IMR-90 (cell line): ENCODE measurements around the gene RAB4B. TPM values are rescaled to one million over a fixed set of nuclear protein-coding genes. Genes with fewer than 3 reads are reported as not detected.
"Not testable (repeated sequence)": the region's sequence is repeated elsewhere in the genome, so short reads cannot be mapped to it uniquely, and the experiment has no call there.

Source experiments
- ATAC-seq: fragments of 200-7000 bp; cut with Tn5 transposase; 2 replicates; pipeline ENCODE4 v1.9.1; 2020; ENCODE audit warnings: low read depth, mild to moderate bottlenecking, moderate library complexity
- BruUV-seq: library from RNA; stranded (reverse); fragments of 400-500 nt; replicated peaks from 2 replicates; lab custom pipeline; 2021; lab: Mats Ljungman, UMichigan
- CTCF ChIA-PET: fragments of 300-600 bp; formaldehyde crosslinking; extraction: SDS; loops from one replicate; lab custom pipeline; 2021; ENCODE audit warnings: antibody characterized with exemption; lab: Yijun Ruan, JAX
- POLR2A ChIA-PET: fragments of 300-600 bp; sonication (Branson Sonifier 250); formaldehyde crosslinking; loops from one replicate; lab custom pipeline; 2022; ENCODE audit warnings: antibody characterized with exemption; ENCODE audit not compliant: unreplicated experiment; lab: Charles Lee
- DNase-seq: peaks from one replicate; pipeline ENCODE4 v3.0.0; 2013
- H2AFZ ChIP-seq: replicated peaks from 2 replicates; pipeline ENCODE3; 2013; ENCODE audit warnings: low read length, mild to moderate bottlenecking; ENCODE audit not compliant: poor library complexity
- H2AK5ac ChIP-seq: 2 replicates; pipeline ENCODE4 v1.6.1; 2013; ENCODE audit warnings: low read depth, low read length, inconsistent platforms
- H2AK9ac ChIP-seq: replicated peaks from 2 replicates; pipeline ENCODE3; 2013; ENCODE audit warnings: mild to moderate bottlenecking, low read depth, low read length, moderate library complexity; ENCODE audit not compliant: poor library complexity
- H2BK120ac ChIP-seq: 2 replicates; pipeline ENCODE4 v1.6.1; 2013; ENCODE audit warnings: low read depth, low read length, inconsistent platforms
- H2BK15ac ChIP-seq: 3 replicates; pipeline ENCODE4 v1.6.1; 2013; ENCODE audit warnings: low read depth, low read length, inconsistent platforms
- H2BK20ac ChIP-seq: 2 replicates; pipeline ENCODE4 v1.6.1; 2013; ENCODE audit warnings: low read depth, mild to moderate bottlenecking, inconsistent platforms, low read length, moderate library complexity
- H2BK5ac ChIP-seq: 2 replicates; pipeline ENCODE4 v1.6.1; 2013; ENCODE audit warnings: mild to moderate bottlenecking, low read depth, low read length, inconsistent platforms; ENCODE audit not compliant: poor library complexity, severe bottlenecking
- H3K14ac ChIP-seq: replicated peaks from 2 replicates; pipeline ENCODE4 v1.6.1; 2013; ENCODE audit warnings: low read depth, low read length, inconsistent platforms
- H3K18ac ChIP-seq: 2 replicates; pipeline ENCODE4 v1.6.1; 2013; ENCODE audit warnings: low read depth, low read length, control low read depth
- H3K23ac ChIP-seq: 2 replicates; pipeline ENCODE4 v1.6.1; 2013; ENCODE audit warnings: low read depth, low read length, inconsistent platforms
- H3K27ac ChIP-seq: 2 replicates; pipeline ENCODE4 v1.5.1; 2013; ENCODE audit warnings: mild to moderate bottlenecking, control low read depth, low read length; ENCODE audit not compliant: insufficient read depth
- H3K27me3 ChIP-seq: 2 replicates; pipeline ENCODE4 v1.6.1; 2013; ENCODE audit warnings: low read length; ENCODE audit not compliant: control insufficient read depth, insufficient read depth
- H3K36me3 ChIP-seq: 2 replicates; pipeline ENCODE4 v1.6.1; 2013; ENCODE audit warnings: low read length, mixed read lengths; ENCODE audit not compliant: control insufficient read depth, insufficient read depth
- H3K4ac ChIP-seq: 2 replicates; pipeline ENCODE4 v1.6.1; 2013; ENCODE audit warnings: low read depth, low read length, inconsistent platforms
- H3K4me1 ChIP-seq: 2 replicates; pipeline ENCODE4 v1.6.1; 2013; ENCODE audit warnings: low read length, mixed read lengths; ENCODE audit not compliant: control insufficient read depth, insufficient read depth
- H3K4me2 ChIP-seq: 2 replicates; pipeline ENCODE4 v1.6.1; 2013; ENCODE audit warnings: low read depth, mild to moderate bottlenecking, control low read depth, low read length, moderate library complexity
- H3K4me3 ChIP-seq: 2 replicates; pipeline ENCODE4 v1.5.1; 2013; ENCODE audit warnings: low read depth, mild to moderate bottlenecking, control low read depth, low read length, moderate library complexity; ENCODE audit not compliant: insufficient read depth
- H3K56ac ChIP-seq: 2 replicates; pipeline ENCODE4 v1.6.1; 2013; ENCODE audit warnings: low read length, inconsistent platforms; ENCODE audit not compliant: insufficient read depth; ENCODE audit errors: extremely low read depth
- H3K79me1 ChIP-seq, 2 experiments: 2 replicates each; pipeline ENCODE4 v1.6.1; 2013; ENCODE audit warnings: low read length in 2 of 2, inconsistent platforms in 1 of 2, low read depth in 1 of 2
- H3K9ac ChIP-seq: 2 replicates; pipeline ENCODE4 v1.6.1; 2013; ENCODE audit warnings: low read depth, low read length, control low read depth
- H3K9me1 ChIP-seq: 2 replicates; pipeline ENCODE4 v1.6.1; 2013; ENCODE audit warnings: low read length, inconsistent platforms; ENCODE audit not compliant: insufficient read depth
- H3K9me3 ChIP-seq: 2 replicates; pipeline ENCODE4 v1.6.1; 2013; ENCODE audit warnings: low read length; ENCODE audit not compliant: control insufficient read depth, insufficient read depth
- H4K20me1 ChIP-seq: 2 replicates; pipeline ENCODE4 v1.6.1; 2013; ENCODE audit warnings: low read length, inconsistent platforms; ENCODE audit not compliant: insufficient read depth
- H4K5ac ChIP-seq: 2 replicates; pipeline ENCODE4 v1.6.1; 2013; ENCODE audit warnings: mild to moderate bottlenecking, low read depth, low read length, control low read depth
- H4K8ac ChIP-seq, 2 experiments: 2 replicates each; pipeline ENCODE4 v1.6.1; 2013; ENCODE audit warnings: low read depth in 2 of 2, low read length in 2 of 2, control low read depth in 1 of 2, inconsistent platforms in 1 of 2
- H4K91ac ChIP-seq: 2 replicates; pipeline ENCODE4 v1.6.1; 2013; ENCODE audit warnings: low read depth, low read length, inconsistent platforms; ENCODE audit not compliant: insufficient read depth
- CTCF ChIP-seq: conservative IDR thresholded peaks from 2 replicates; pipeline ENCODE4 v1.5.1; 2012; ENCODE audit warnings: mild to moderate bottlenecking, low read depth, low read length, improper control_type of control experiment
- whole genome bisulfite sequencing, 2 experiments: methylation state at CpG; one replicate each; pipeline versions ENCODE4 v1.1.5 to v1.1.7; 2013; ENCODE audit warnings: missing lambda C conversion rate in 2 of 2; ENCODE audit not compliant: insufficient read length in 1 of 2; ENCODE audit errors: extremely low coverage in 2 of 2; 5-methylcytosine and 5-hydroxymethylcytosine counted together
- dilution Hi-C: fragments of 300-500 bp; cut with HindIII; formaldehyde crosslinking; loops from one replicate; pipeline ENCODE4 v1.14.3; 2018; ENCODE audit warnings: low sequenced_read_pairs; ENCODE audit not compliant: unreplicated experiment
- in situ Hi-C: fragments of 300-500 bp; cut with MboI; formaldehyde crosslinking; loops from 3 replicates; pipeline ENCODE4 v1.14.3; 2019; ENCODE audit warnings: low sequenced_read_pairs, inconsistent platforms, mixed read lengths
- intact Hi-C: fragments of 100-400 bp; cut with micrococcal nuclease; formaldehyde crosslinking; loops from 2 replicates; pipeline ENCODE4 v1.10.0; 2022
- polyA plus RNA-seq, 3 experiments: library from polyadenylated mRNA; depleted of rRNA; stranded (reverse); fragments of >200 nt; gene quantifications; 2 replicates each; pipeline ENCODE4 v1.2.3, GENCODE V29; 2012; ENCODE audit warnings: low replicate concordance in 1 of 3
- total RNA-seq: library from RNA; depleted of rRNA; stranded (reverse); fragments of >200 nt; gene quantifications from 2 replicates; pipeline ENCODE4 v1.2.3, GENCODE V29; 2012

The RAB4B gene
- total and polyA plus RNA-seq, 2 of the 4 experiments (the other 2 are of a cell fraction), result 7.9 to 21.4 TPM

GRCh38 chr19:40818480-40819399, 40.7 kb downstream of the RAB4B start:
- H4K20me1 ChIP-seq, H4K5ac ChIP-seq, H2AK9ac ChIP-seq, H3K4me3 ChIP-seq, H3K36me3 ChIP-seq, H3K79me1 ChIP-seq, H3K18ac ChIP-seq, H3K56ac ChIP-seq, H2BK5ac ChIP-seq, H3K27ac ChIP-seq, intact Hi-C loops, dilution Hi-C loops, H3K9me1 ChIP-seq, H3K27me3 ChIP-seq, H2BK120ac ChIP-seq, H3K9ac ChIP-seq, in situ Hi-C loops, BruUV-seq, H3K9me3 ChIP-seq, H3K23ac ChIP-seq, POLR2A ChIA-PET: not testable (repeated sequence)
- peak overlapping the region; percentile 82 for H2AFZ ChIP-seq
- CTCF ChIA-PET, result interaction anchor here (0.9 to 3.0 kb wide), 2 partner anchors 156 to 167 kb away, joined by 4 to 10 read pairs; no protein-coding TSS in a partner anchor
- H2BK15ac ChIP-seq, result 0 out of 3 replicates have a peak overlapping the region, but pooled peaks have one; percentile 48
- 0 out of 2 replicates have a peak overlapping the region, but pooled peaks have one; percentile 13 for H3K14ac ChIP-seq
- peak overlapping the region; percentile 49; the same call in 1 of the 2 replicates for H4K91ac ChIP-seq
- peak overlapping the region; percentile 37 for H3K4me2 ChIP-seq
- ATAC-seq, result peak; percentile 71
- H4K8ac ChIP-seq, result peak overlapping the region in 1 of 2 experiments; percentile 49; a peak in 2 of 4 replicates
- DNase-seq, result peak; percentile 48
- no CpG with 5 or more reads among the region's 36 CpGs for WGBS, 2 experiments
- peak overlapping the region; percentile 82; the same call in 1 of the 2 replicates for H2AK5ac ChIP-seq
- H2BK20ac ChIP-seq, result peak overlapping the region; percentile 9; the same call in 1 of the 2 replicates
- peak overlapping the region; percentile 64 for H3K4ac ChIP-seq
- TF ChIP-seq CTCF, result peak; percentile 34
- peaks cover 13% of the 10 kb centered on the region for H3K4me1 ChIP-seq
